ENCODE results near the gene WDR1. TPM values are rescaled to one million over a fixed set of nuclear protein-coding genes. Genes with fewer than 3 reads are reported as not detected.

The WDR1 gene
- total RNA-seq, 4 donors from 2014 or later, result 196 to 268 (median 246) TPM

- TF ChIP-seq POLR2A (IDR thresholded peaks at IDR 0.05) (no peak), EP300 (IDR thresholded peaks at IDR 0.05; ENCODE audit: low read depth) (no peak), CTCF (IDR thresholded peaks at IDR 0.05) (no peak), POLR2AphosphoS5 (IDR thresholded peaks at IDR 0.05) (no peak)
- Histone ChIP-seq H3K27me3 (no peaks in the 10 kb centered on the region), H3K36me3 (peaks cover 0 to 51% (median 25%) of the 10 kb centered on the region in 4 donors), H3K9me3 (no peaks in the 10 kb centered on the region), H3K4me3 (no peak overlapping the region), H3K4me1 (no peaks in the 10 kb centered on the region), H3K27ac (no peak overlapping the region)
- in situ Hi-C loops (cut with MboI; ENCODE audit: low pct_ligation_motif_present in 1 of 4, low pct_unique_long_range_greater_than_20kb in 1 of 4, low sequenced_read_pairs in 3 of 4) (no loop called here), intact Hi-C loops (cut with DNase I; ENCODE audit: low total_unique reads) (no loop called here)
- WGBS, 2 donors (ENCODE audit: low coverage in 1 of 2), result 90 to 92% methylated on average over 11 to 13 of the region's 13 CpGs
- no peak for DNase-seq
Measured at GRCh38 chr4:10074076-10074766, 42.4 kb downstream of the WDR1 start.

- Histone ChIP-seq H3K27ac (no peak overlapping the region), H3K4me3 (no peak overlapping the region), H3K36me3 (peaks cover 0 to 40% (median 19%) of the 10 kb centered on the region in 4 donors), H3K9me3 (no peaks in the 10 kb centered on the region), H3K27me3 (no peaks in the 10 kb centered on the region), H3K4me1 (no peaks in the 10 kb centered on the region)
- no peak for TF ChIP-seq EP300 (IDR thresholded peaks at IDR 0.05; ENCODE audit: low read depth)
- no peak for TF ChIP-seq POLR2AphosphoS5 (IDR thresholded peaks at IDR 0.05)
- no peak for TF ChIP-seq POLR2A (IDR thresholded peaks at IDR 0.05)
- TF ChIP-seq CTCF (IDR thresholded peaks at IDR 0.05), result no peak
- intact Hi-C loops (cut with DNase I; ENCODE audit: low total_unique reads) (no loop called here), in situ Hi-C loops (cut with MboI; ENCODE audit: low pct_ligation_motif_present in 1 of 4, low pct_unique_long_range_greater_than_20kb in 1 of 4, low sequenced_read_pairs in 3 of 4) (no loop called here)
- DNase-seq, result no peak
- WGBS, 2 donors (ENCODE audit: low coverage in 1 of 2), result 60 to 85% methylated on average over 1 to 7 of the region's 7 CpGs
Measured at GRCh38 chr4:10072420-10073017, 44.1 kb downstream of the WDR1 start.

GRCh38 chr4:10069075-10069642, 47.4 kb downstream of the WDR1 start:
- in situ Hi-C loops (cut with MboI; ENCODE audit: low pct_ligation_motif_present in 1 of 4, low pct_unique_long_range_greater_than_20kb in 1 of 4, low sequenced_read_pairs in 3 of 4), result no loop called here
- no peak for TF ChIP-seq EP300 (IDR thresholded peaks at IDR 0.05; ENCODE audit: low read depth)
- TF ChIP-seq POLR2AphosphoS5 (IDR thresholded peaks at IDR 0.05), result no peak
- no peak for TF ChIP-seq CTCF (IDR thresholded peaks at IDR 0.05)
- TF ChIP-seq POLR2A (IDR thresholded peaks at IDR 0.05), result no peak
- DNase-seq, result no peak
- no peak overlapping the region for H3K4me3 ChIP-seq
- H3K27me3 ChIP-seq, result no peaks in the 10 kb centered on the region
- H3K4me1 ChIP-seq, result peaks cover 0 to 2% (median 0%) of the 10 kb centered on the region in 4 donors
- H3K36me3 ChIP-seq, result peaks cover 0 to 16% (median 8%) of the 10 kb centered on the region in 4 donors
- intact Hi-C loops (cut with DNase I; ENCODE audit: low total_unique reads), result no loop called here
- 89 to 93% methylated on average over 3 to 12 of the region's 12 CpGs for WGBS, 2 donors (ENCODE audit: low coverage in 1 of 2)
- no peaks in the 10 kb centered on the region for H3K9me3 ChIP-seq
- no peak overlapping the region for H3K27ac ChIP-seq

All from transverse colon (tissue), 4 donors.